ENCODE data around the gene ONECUT3.

Gene ONECUT3

DNA sequence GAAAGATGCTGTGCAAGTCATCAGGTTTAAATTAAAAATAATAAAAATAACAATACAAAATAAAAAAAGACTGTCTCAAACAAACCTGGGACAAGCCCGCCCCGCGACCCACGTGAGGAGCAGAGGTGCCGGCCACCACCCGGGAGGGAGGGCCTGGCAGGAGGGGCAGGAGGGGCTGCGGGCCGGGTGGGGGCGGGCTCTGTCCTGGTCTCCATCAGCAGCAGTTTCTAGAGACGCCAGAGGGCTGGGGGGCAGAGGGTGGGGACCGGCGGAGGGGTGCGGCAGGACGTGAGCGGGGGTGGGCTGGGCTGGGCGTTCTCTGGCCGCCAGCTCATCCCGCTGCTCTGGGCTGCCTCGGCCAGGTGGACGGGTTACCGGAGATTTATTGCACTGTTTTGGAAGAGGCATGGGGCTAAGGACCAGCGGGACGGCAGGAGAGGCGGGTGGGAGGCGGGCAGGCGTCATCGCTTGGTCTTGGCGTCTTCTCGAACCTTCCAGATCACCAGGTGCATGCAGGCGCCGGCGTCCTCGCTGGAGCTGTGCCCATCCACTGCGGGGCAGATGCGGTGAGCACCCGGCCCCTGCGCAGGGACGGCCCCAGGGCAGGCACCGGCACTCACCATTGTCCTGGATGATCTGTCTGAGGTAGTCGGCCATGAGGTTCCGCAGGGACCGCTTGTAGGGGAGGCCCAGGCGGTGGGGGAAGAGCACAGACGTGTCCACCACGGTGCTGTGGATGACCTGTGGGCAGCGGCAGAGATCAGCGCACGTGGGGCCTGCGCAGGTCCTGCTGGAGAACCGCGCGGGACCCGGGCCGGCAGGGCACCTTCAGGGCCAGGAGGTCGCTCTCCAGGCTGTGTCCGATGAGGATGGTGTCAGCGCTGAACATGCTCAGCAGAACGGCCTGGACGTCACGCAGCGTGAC is 62.6 kb downstream of the ONECUT3 start:
- DNase-seq (ENCODE audit: low read depth) = no peak
- no peak overlapping the region for H3K4me3 ChIP-seq (ENCODE audit: control insufficient read depth, low read depth, low read length)
- TF ChIP-seq, protein P1, sequence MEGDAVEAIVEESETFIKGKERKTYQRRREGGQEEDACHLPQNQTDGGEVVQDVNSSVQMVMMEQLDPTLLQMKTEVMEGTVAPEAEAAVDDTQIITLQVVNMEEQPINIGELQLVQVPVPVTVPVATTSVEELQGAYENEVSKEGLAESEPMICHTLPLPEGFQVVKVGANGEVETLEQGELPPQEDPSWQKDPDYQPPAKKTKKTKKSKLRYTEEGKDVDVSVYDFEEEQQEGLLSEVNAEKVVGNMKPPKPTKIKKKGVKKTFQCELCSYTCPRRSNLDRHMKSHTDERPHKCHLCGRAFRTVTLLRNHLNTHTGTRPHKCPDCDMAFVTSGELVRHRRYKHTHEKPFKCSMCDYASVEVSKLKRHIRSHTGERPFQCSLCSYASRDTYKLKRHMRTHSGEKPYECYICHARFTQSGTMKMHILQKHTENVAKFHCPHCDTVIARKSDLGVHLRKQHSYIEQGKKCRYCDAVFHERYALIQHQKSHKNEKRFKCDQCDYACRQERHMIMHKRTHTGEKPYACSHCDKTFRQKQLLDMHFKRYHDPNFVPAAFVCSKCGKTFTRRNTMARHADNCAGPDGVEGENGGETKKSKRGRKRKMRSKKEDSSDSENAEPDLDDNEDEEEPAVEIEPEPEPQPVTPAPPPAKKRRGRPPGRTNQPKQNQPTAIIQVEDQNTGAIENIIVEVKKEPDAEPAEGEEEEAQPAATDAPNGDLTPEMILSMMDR (IDR thresholded peaks at IDR 0.05; ENCODE audit: control insufficient read depth, insufficient read depth, low read depth, low read length, missing control alignments) = no peak

DNA sequence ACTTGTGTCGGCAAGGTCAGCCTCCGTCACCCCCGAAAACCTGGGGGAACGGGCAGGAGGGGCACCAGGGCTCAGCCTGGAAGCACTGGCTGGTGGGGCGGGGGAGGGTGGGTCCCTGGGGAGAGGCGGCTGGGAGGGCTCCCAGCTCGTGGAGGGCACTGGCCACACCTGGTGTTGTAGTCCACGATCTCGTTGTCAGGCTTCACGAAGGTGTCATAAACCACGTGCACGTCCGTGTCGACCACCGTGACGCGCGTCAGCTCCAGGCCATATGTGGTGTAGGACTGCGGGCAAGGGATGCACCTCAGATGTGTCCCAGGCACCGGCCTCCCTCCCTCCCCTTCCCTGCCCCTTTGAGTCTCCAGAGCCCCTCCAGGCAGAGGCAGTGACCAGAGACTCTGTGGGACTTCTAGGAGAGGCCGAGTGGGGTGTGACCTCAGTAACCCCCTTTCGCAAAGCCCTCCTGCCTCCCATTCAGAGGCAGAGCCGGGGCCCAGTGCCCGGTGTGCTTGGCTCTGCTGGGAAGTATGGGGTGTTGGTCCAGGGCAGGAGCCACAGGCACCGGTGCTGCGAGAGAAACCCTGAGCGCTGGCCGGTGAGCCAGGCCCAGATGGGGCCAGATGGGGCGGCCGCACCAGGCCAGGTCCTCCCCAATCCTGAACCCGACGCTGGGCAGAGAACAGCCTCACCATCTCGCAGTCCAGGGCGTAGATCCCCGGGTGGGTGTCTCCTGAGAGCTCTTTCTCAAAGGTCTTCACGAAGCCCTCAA is 63.4 kb downstream of the ONECUT3 start:
- TF ChIP-seq, protein P1 (IDR thresholded peaks at IDR 0.05; ENCODE audit: control insufficient read depth, insufficient read depth, low read depth, low read length, missing control alignments) = no peak
- DNase-seq (ENCODE audit: low read depth) = no peak
- H3K4me3 ChIP-seq (ENCODE audit: control insufficient read depth, low read depth, low read length) = no peak overlapping the region

DNA sequence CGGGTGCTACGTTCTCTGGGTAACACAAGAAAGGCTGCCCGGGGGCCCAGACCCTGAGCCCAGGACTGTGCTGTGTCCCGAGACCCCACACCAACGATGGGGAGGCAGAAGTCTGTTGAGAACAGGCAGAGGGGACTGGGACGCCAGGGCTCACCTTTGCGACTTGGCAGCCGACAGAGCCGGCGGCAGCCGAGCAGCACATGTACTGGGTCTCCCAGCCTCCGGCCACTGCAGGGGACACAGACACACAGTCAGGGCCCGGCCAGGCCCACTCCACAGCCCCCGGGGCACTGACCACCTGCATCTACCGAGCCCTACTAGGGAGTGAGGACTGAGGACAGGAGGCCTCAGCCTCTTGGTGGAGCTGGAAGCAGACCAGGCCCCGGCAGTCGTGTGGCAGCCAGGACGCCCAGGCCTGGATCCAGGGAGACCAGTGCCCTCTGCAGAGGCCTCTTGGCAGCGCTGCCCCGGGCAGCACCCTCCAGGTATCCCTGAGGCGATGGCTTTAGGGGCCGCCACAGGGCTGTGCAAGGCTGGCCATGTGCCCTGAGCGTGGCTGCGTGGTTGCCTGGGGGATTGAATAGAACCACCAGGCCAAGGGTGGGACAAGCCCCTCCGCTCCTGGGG is 64.4 kb downstream of the ONECUT3 start:
- no peak for DNase-seq (ENCODE audit: low read depth)
- TF ChIP-seq, protein P1 (IDR thresholded peaks at IDR 0.05; ENCODE audit: control insufficient read depth, insufficient read depth, low read depth, low read length, missing control alignments) = no peak
- no peak overlapping the region for H3K4me3 ChIP-seq (ENCODE audit: control insufficient read depth, low read depth, low read length)

DNA sequence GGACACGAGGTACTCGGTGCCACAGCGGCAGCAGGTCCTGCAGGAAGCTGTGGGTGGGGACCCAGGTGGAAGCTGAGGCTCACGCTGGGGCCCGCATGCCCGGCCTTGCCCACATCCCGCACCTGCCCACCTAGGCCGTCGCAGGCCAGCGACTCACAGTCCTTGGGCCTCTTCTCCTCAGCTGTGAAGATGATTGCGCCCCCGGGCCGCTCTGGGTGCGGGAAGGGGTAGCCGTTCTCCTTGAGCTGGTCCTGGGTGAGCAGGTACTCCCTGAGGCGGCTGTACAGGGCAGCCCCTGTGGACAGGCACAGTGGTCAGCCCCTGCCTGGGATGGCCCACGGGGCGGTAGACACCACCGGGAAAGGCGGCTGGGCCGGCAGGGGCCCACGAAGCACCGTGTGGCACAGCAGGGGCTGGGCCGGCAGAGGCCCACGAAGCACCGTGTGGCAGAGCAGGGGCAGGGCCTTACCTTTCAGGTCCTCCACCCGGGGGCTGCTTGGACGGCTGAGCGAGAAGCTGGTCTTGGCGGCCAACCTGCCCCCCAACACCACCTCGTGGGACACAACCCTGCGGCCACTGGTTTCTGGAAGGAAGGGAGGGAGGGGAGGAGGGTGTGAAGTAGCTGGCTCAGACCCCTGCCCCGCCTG is 65.4 kb downstream of the ONECUT3 start:
- TF ChIP-seq, protein P1 (IDR thresholded peaks at IDR 0.05; ENCODE audit: control insufficient read depth, insufficient read depth, low read depth, low read length, missing control alignments) = no peak
- H3K4me3 ChIP-seq (ENCODE audit: control insufficient read depth, low read depth, low read length) = no peak overlapping the region
- no peak for DNase-seq (ENCODE audit: low read depth)

DNA sequence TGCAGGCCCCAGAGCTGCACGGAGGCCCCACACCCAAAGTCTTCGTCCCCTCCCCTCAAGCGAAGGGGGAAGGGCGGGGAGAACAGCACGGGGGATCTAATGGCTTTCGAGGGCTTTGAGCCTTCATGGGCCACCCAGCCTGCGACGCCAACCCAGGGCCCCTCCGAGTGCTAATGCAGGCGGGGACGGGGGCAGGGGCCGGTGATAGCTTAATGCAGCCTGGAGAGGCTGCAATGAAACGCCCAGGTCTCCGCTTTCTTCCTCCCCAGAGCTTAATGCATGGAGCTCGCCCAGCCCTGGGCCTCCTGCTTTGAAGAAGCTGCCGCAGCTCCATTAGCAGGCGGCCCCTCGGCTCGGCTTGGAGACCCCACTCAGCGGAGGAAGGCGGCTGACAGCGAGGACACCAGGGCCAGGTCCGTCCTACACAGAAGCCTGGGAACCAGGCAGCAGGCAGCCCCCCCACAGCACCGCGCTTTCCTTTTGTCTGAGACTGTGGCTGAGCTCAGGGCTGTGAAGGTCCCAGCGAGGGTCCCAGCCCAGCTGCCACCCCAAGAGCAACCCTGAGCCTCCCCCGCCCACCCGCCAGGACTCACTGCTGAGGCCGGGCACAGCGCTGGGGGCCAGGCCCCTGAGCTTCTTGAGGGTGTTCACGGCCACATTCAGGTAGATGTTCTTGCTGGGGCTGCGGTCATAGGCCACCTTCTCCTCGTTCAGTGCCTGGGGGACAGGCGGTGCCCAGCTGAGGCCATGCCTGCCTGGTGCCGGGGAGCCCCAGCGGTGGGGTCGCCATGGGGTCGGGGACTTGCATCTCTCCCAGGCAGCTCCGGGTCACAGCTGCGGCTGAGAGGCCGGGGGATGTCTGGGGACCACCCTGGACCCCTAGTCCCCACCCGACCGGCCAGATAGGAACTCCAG is 66.3 kb downstream of the ONECUT3 start:
- TF ChIP-seq, protein P1 (IDR thresholded peaks at IDR 0.05; ENCODE audit: control insufficient read depth, insufficient read depth, low read depth, low read length, missing control alignments) = no peak
- no peak for DNase-seq (ENCODE audit: low read depth)
- H3K4me3 ChIP-seq (ENCODE audit: control insufficient read depth, low read depth, low read length) = no peak overlapping the region
